Aorta (tissue), 5 donors: Measurements from ENCODE around the gene C5orf24. TPM values are rescaled to one million over a fixed set of nuclear protein-coding genes. Genes with fewer than 3 reads are reported as not detected.

Experiments used
- ATAC-seq: fragments of 200-7000 bp; cut with Tn5 transposase; one replicate; pipeline ENCODE4 v1.9.1; 2022; ENCODE audit warnings: moderate library complexity; ENCODE audit not compliant: low FRiP score
- DNase-seq, 2 donors: peaks; one replicate each; pipeline ENCODE4 v3.0.0-alpha.2; 2020
- H3K27ac ChIP-seq, 2 donors: one replicate each; pipeline ENCODE4 v1.5.1; 2013; ENCODE audit warnings: low read length in 2 of 2, mild to moderate bottlenecking in 2 of 2, moderate library complexity in 2 of 2, control low read depth in 1 of 2, inconsistent platforms in 1 of 2, low read depth in 1 of 2
- H3K27me3 ChIP-seq, 2 donors: one replicate each; pipeline ENCODE4 v1.6.1; 2013; ENCODE audit warnings: control low read depth in 1 of 2, low read length in 1 of 2, mild to moderate bottlenecking in 1 of 2, moderate library complexity in 1 of 2; ENCODE audit not compliant: insufficient read depth in 2 of 2, control insufficient read depth in 1 of 2
- H3K36me3 ChIP-seq, 2 donors: one replicate each; pipeline ENCODE4 v1.6.1; 2013; ENCODE audit warnings: control low read depth in 1 of 2, low read length in 1 of 2, mild to moderate bottlenecking in 1 of 2; ENCODE audit not compliant: insufficient read depth in 2 of 2, control insufficient read depth in 1 of 2
- H3K4me1 ChIP-seq, 2 donors: one replicate each; pipeline ENCODE4 v1.6.1; 2013; ENCODE audit warnings: low read length in 2 of 2, control low read depth in 1 of 2, mild to moderate bottlenecking in 1 of 2, moderate library complexity in 1 of 2; ENCODE audit not compliant: insufficient read depth in 2 of 2, control insufficient read depth in 1 of 2
- H3K4me3 ChIP-seq, 2 donors: one replicate each; pipeline ENCODE4 v1.5.1; 2013; ENCODE audit warnings: low read length in 2 of 2, control low read depth in 1 of 2, mild to moderate bottlenecking in 1 of 2
- H3K9me3 ChIP-seq: one replicate; pipeline ENCODE4 v1.6.1; 2013; ENCODE audit warnings: mild to moderate bottlenecking, low read length; ENCODE audit not compliant: control insufficient read depth
- WGBS, 2 donors: extraction: QIAGEN DNeasy Blood & Tissue Kit; methylation state at CpG; one replicate each; pipeline ENCODE4 v1.1.7; 2013; 5-methylcytosine and 5-hydroxymethylcytosine counted together
- intact Hi-C, 2 donors: fragments of 100-400 bp; cut with DNase I; formaldehyde crosslinking; loops; one replicate each; pipeline versions ENCODE4 v1.14.2 to v1.15.0; 2022
- long read RNA-seq, 2 donors: library from polyadenylated mRNA; unstranded; transcript quantifications; one replicate each; pipeline ENCODE4 v2.0.0, GENCODE V29; 2020 to 2021
- polyA plus RNA-seq, 2 donors: library from polyadenylated mRNA; stranded (reverse); fragments of 200-250 nt; gene quantifications; one replicate each; pipeline ENCODE4 v1.2.3, GENCODE V29; 2013
- total RNA-seq, 2 donors: library from RNA; stranded (reverse); fragmentation: NEBNext Ultra II Directional; extraction: Animal tissue kit (Norgen Biotek cat#: 25700); gene quantifications; one replicate each; pipeline ENCODE4 v1.2.1, GENCODE V29; 2021
- donor health status: healthy with polysubstance abuse.
- donor health status: Bipolar disorder and iron deficiency.
- donor health status: DM: no; HTN: no; CAD: no.
- donor health status: DM: no; HTN: no; CAD: no.
- donor health status: DM: yes; HTN: yes; CAD: no.

The C5orf24 gene
- total RNA-seq = 10 to 100 TPM; 59.0 to 71.4 TPM
- polyA plus RNA-seq = 10 to 100 TPM; 32.6 to 33.3 TPM
- long read RNA-seq, donor 1, full-length matches to known transcripts = 43 of 65 reads
- long read RNA-seq, donor 1, partial matches to known transcripts = 18 of 65 reads
- long read RNA-seq, donor 1, other reads (novel, unspliced or antisense) = 4 of 65 reads
- long read RNA-seq, donor 2, full-length matches to known transcripts = 24 of 35 reads
- long read RNA-seq, donor 2, partial matches to known transcripts = 11 of 35 reads
- long read RNA-seq, donor 2, other reads (novel, unspliced or antisense) = 0 of 35 reads

DNA sequence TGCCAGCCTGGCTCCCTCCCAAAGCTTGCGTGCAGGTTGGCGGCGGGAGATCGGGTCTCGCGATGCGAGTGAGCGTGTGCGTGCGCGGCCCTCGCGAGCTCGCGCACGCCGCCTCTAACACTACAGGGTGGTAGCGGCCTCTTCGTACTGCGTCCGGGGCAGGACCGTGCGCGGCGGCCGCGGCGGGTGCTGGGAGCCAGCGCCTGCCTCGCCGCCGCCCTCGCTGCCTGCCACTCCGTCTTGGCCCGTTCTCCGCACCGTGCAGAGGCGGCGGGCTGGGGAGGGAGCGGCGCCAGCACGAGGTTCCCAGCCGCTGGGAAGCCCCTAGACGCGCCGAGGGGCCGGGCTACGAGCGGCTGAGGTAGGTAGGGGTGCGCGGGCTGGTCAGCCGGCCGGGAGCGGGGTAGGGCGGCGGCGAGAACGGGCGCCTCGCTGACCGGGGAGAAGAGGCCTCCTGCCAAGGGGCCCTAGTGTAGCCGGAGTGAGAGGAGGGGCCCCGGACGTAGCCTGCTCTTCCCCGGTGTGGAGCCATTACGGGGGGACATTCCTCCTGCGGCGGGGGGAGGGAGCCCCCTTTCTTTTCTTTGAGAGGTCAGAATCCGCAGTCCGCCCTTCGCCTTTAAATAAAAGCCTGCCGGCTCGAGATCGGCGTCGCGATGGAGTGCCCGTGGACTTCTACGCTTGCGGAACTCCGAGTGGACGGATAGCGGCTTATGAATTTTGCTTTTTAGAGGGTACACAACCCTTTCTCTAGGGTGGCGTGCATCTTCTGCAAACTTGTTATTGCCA is at the start of gene C5orf24:
Gene C5orf24 (plus strand): TSS at position 117 of the 789 bp plus-strand sequence. CDS start 8,933 bp downstream, outside the sequence.
- peaks cover 2% of the 10 kb centered on the region in 2 donors for H3K4me1 ChIP-seq
- 0% methylated on average over 50 to 84 of the region's 84 CpGs for WGBS, 2 donors

DNA sequence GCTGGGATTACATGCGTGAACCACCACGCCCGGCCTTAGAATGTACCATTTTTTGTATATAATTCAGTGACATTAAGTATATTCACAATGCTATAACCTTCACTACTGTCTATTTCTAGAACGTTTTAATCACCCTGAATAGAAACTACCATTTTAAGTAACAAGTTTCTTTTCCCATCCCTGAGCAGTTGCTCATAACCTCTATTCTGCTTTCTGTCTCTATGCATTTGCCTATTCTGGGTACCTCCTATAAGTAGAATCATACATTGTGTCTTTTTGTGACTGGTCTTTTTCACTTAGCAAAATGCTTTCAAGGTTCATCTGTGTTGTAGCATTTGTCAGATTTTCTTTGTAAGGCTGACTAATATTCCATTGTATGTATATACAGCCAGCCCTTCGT is 47.3 kb upstream of the C5orf24 start:
- H3K4me3 ChIP-seq = no peak overlapping the region
- no peaks in the 10 kb centered on the region for H3K27me3 ChIP-seq
- DNase-seq (no peak), ATAC-seq (no peak)
- H3K4me1 ChIP-seq = no peaks in the 10 kb centered on the region
- intact Hi-C loops = loop anchor here in 1 of 2 donors (10.0 kb wide), 1 partner anchor 106 kb away; the partner anchor contains the start of gene PCBD2
- H3K9me3 ChIP-seq = no peaks in the 10 kb centered on the region
- H3K36me3 ChIP-seq = peaks cover 3 to 8% of the 10 kb centered on the region in 2 donors
- 85% methylated on average over 5 of the region's 5 CpGs for WGBS, 2 donors
- H3K27ac ChIP-seq = no peak overlapping the region

More for the DNA sequence above, at the start of gene C5orf24:
- no peaks in the 10 kb centered on the region for H3K27me3 ChIP-seq
- H3K9me3 ChIP-seq = no peaks in the 10 kb centered on the region
- ATAC-seq (peak; percentile 99), DNase-seq (peak; percentile 97 to 99)
- H3K4me3 ChIP-seq = peak within 1 kb of the TSS; percentile 81 to 94
- H3K36me3 ChIP-seq = no peaks in the 10 kb centered on the region
- intact Hi-C loops = loop anchor here in 1 of 2 donors (5.0 to 10.0 kb wide), 2 partner anchors 56 to 111 kb away; partner anchors contain the start of gene CAMLG
- peak within 1 kb of the TSS; percentile 76 to 88 for H3K27ac ChIP-seq

DNA sequence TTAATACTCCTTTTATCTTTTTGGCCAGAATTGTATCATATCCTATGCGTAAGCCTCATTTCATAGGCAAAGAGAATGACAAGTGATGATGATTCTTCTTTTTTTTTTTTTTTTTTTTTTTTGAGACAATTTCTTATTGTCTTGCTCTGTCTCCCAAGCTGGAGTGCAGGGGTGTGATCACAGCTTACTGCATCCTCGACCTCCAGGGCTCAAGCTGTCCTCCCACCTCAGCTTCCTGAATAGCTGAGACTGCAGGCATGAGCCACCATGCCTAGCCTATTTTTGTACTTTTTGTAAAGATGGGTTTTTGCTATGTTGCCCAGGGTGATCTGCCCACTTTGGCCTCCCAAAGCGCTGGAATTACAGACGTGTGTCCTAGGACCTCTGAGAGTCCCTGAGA is 41.9 kb upstream of the C5orf24 start:
- intact Hi-C loops = no loop called here
- ATAC-seq (no peak), DNase-seq (no peak)
- 80 to 82% methylated on average over 4 of the region's 4 CpGs for WGBS, 2 donors
- H3K27me3 ChIP-seq = no peaks in the 10 kb centered on the region
- H3K4me3 ChIP-seq = no peak overlapping the region
- no peak overlapping the region for H3K27ac ChIP-seq
- no peaks in the 10 kb centered on the region for H3K36me3 ChIP-seq
- no peaks in the 10 kb centered on the region for H3K4me1 ChIP-seq
- no peaks in the 10 kb centered on the region for H3K9me3 ChIP-seq

DNA sequence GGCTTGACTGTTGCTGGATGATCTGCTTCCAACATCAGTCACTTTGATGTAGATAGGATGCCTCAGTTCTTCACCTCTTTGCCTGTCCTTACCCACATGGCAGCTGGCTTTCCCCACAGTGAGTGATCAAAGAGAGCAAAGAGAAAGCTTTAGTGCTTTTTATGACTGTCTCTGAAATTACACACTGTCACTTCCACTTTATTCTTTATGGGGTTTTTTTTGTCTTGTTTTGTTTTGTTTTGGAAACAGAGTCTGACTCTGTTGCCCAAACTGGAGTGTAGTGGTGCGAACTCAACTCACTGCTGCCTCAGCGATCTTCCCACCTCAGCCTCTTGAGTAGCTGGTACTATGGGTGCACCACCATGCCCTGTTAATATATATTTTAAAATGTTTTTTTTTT is 32.4 kb upstream of the C5orf24 start:
- ATAC-seq (no peak), DNase-seq (no peak)
- H3K4me3 ChIP-seq = no peak overlapping the region
- no peaks in the 10 kb centered on the region for H3K4me1 ChIP-seq
- no peak overlapping the region for H3K27ac ChIP-seq
- H3K27me3 ChIP-seq = no peaks in the 10 kb centered on the region
- intact Hi-C loops = no loop called here
- 97 to 98% methylated on average over 2 of the region's 2 CpGs for WGBS, 2 donors
- H3K36me3 ChIP-seq = peaks cover 0 to 4% of the 10 kb centered on the region in 2 donors
- H3K9me3 ChIP-seq = no peaks in the 10 kb centered on the region

DNA sequence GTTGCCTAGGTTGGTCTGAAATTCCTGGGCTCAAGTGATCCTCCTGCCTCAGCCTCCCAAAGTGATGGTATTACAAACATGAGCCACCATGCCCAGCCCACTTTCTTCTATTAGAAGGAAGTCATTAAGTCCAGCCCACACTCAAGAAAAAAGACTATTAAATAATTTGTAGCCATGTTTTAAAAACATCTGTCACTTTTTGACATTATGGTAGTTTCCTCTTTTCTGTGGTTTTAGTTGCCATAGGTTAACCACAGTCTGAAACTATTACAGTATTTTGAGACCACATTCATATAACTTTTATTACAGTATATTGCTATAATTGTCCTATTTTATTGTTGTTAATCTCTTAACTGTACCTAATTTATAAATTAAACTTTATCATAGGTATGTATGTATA is 31.9 kb upstream of the C5orf24 start:
- intact Hi-C loops = no loop called here
- ATAC-seq = no peak

DNA sequence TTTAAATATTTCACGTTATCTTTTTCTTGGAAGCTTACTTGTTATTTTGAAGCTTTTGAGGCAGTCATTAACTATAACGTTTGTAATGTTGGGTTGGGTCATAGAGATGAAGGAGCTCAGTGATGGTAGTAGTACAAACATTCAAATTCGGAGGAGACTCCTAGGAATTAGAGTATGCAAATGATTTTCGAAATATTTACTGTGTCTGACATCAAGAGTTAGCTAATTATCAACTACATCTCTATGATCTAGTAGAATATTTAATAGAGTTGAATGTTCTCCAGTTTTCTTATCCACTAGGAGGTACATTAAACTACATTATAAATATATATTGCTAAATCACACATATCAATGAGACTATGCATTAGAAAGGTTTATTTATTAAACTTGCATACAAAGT is 28.8 kb upstream of the C5orf24 start:
- 80 to 83% methylated on average over 4 of the region's 4 CpGs for WGBS, 2 donors
- no peak overlapping the region for H3K27ac ChIP-seq
- H3K36me3 ChIP-seq = peaks cover 0 to 7% of the 10 kb centered on the region in 2 donors
- no peaks in the 10 kb centered on the region for H3K9me3 ChIP-seq
- DNase-seq (no peak), ATAC-seq (no peak)
- H3K4me1 ChIP-seq = no peaks in the 10 kb centered on the region
- no peaks in the 10 kb centered on the region for H3K27me3 ChIP-seq
- intact Hi-C loops = no loop called here
- H3K4me3 ChIP-seq = no peak overlapping the region

More for the DNA sequence above, 31.9 kb upstream of the C5orf24 start:
- H3K27me3 ChIP-seq = no peaks in the 10 kb centered on the region
- H3K36me3 ChIP-seq = peaks cover 0 to 6% of the 10 kb centered on the region in 2 donors
- H3K4me1 ChIP-seq = no peaks in the 10 kb centered on the region
- no peaks in the 10 kb centered on the region for H3K9me3 ChIP-seq
- no peak overlapping the region for H3K4me3 ChIP-seq
- DNase-seq = no peak
- H3K27ac ChIP-seq = no peak overlapping the region

DNA sequence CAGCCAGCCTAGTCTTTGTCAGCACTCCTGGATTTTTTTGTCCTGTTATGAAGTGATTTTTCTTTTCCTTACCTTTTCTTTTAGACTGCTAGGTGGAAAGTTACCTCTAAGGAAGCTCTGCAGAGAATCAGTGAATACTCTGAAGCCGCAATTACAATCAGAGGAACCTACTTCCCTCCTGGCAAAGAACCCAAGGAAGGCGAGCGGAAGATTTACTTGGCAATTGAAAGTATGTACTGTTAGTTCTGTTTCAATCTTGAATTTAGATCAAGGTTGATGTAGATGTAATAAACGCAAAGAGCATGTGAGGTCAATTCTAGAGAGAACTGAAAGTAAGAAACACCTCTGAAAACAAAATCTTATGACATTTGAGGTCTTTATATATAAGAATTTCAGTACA is 27.0 kb upstream of the C5orf24 start:
- intact Hi-C loops = no loop called here
- no peak overlapping the region for H3K27ac ChIP-seq
- WGBS, 2 donors = 83% methylated on average over 4 of the region's 4 CpGs
- H3K9me3 ChIP-seq = no peaks in the 10 kb centered on the region
- H3K4me1 ChIP-seq = no peaks in the 10 kb centered on the region
- no peaks in the 10 kb centered on the region for H3K27me3 ChIP-seq
- H3K36me3 ChIP-seq = peaks cover 0 to 5% of the 10 kb centered on the region in 2 donors
- ATAC-seq (no peak), DNase-seq (no peak)
- H3K4me3 ChIP-seq = no peak overlapping the region

DNA sequence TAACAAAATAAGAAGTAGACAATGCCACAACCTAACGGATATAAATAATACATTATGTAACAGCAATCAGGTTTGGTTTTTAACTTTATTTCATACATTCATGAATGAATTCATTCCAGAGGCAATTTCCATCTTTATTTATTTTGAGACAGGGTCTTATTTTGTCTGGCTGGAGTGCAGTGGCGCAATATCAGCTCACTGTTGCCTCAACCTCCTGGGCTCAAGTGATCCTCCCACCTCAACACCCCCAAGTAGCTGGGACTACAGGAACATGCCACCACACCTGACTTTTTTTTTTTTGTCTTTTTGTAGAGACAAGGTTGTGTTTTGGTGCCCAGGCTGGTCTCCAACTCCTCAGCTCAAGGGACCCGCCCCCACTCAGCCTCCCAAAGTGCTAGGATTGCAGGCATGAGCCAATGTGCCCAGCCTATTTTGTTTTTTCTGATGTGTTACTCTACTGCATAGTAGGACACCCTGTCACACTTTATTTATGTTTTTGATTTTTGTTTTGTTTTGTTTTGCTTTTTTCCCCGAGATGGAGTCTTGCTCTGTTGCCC is 26.3 kb upstream of the C5orf24 start:
- H3K27ac ChIP-seq = no peak overlapping the region
- no peaks in the 10 kb centered on the region for H3K27me3 ChIP-seq
- intact Hi-C loops = no loop called here
- no peaks in the 10 kb centered on the region for H3K9me3 ChIP-seq
- ATAC-seq = no peak
- DNase-seq = no peak
- no peaks in the 10 kb centered on the region for H3K4me1 ChIP-seq
- H3K4me3 ChIP-seq = no peak overlapping the region
- WGBS, 2 donors = 76 to 85% methylated on average over 4 of the region's 4 CpGs
- H3K36me3 ChIP-seq = peaks cover 0 to 5% of the 10 kb centered on the region in 2 donors
